B cell (primary cell): ENCODE data around the gene GRXCR2. TPM values are rescaled to one million over a fixed set of nuclear protein-coding genes. Genes with fewer than 3 reads are reported as not detected.

Experiments used
- ATAC-seq: fragments of 200-7000 bp; cut with Tn5 transposase; one replicate; pipeline ENCODE4 v1.10.0; 2021; ENCODE audit warnings: low read depth, mild to moderate bottlenecking, moderate number of reproducible peaks, moderate library complexity
- CTCF ChIA-PET: fragments of 350-600 bp; sonication (Branson Sonifier 250); formaldehyde crosslinking; loops from one replicate; lab custom pipeline; 2021; ENCODE audit warnings: antibody characterized with exemption, inconsistent platforms; lab: Charles Lee
- POLR2A ChIA-PET: fragments of 350-600 bp; sonication (Branson Sonifier 250); formaldehyde crosslinking; loops from one replicate; lab custom pipeline; 2021; ENCODE audit warnings: antibody characterized with exemption; lab: Charles Lee
- DNase-seq: peaks from one replicate; pipeline ENCODE4 v3.0.0; 2013
- H2AFZ ChIP-seq: 2 replicates; pipeline ENCODE4 v1.6.1; 2012; ENCODE audit warnings: mild to moderate bottlenecking, low read depth, low read length; ENCODE audit not compliant: insufficient read depth, poor library complexity, severe bottlenecking
- H3K27ac ChIP-seq, 2 donors: 1 replicate in 1 of 2; 2 replicates in 1 of 2; pipeline ENCODE4 v1.5.1; 2012 to 2013; ENCODE audit warnings: low read length in 2 of 2, mild to moderate bottlenecking in 2 of 2, moderate library complexity in 1 of 2
- H3K27me3 ChIP-seq, 4 experiments: fragments of 200-600 bp in 1 of 4; sonication (generic) in 1 of 4; replicated peaks in 1 of 4; 1 replicate in 2 of 4; 2 replicates in 2 of 4; pipeline versions ENCODE4 v1.6.1 to v1.7.0; 2013 to 2016; ENCODE audit warnings: low read length in 3 of 4, mild to moderate bottlenecking in 2 of 4, mixed read lengths in 1 of 4, moderate library complexity in 1 of 4; ENCODE audit not compliant: insufficient read depth in 4 of 4, control insufficient read depth in 3 of 4; ENCODE audit errors: control extremely low read depth in 1 of 4
- H3K36me3 ChIP-seq, 2 experiments: replicated peaks in 1 of 2; 1 replicate in 1 of 2; 2 replicates in 1 of 2; pipeline versions ENCODE4 v1.6.1 to v1.7.1; 2013; ENCODE audit warnings: low read length in 1 of 2; ENCODE audit not compliant: insufficient read depth in 2 of 2, control insufficient read depth in 1 of 2; ENCODE audit errors: control extremely low read depth in 1 of 2, extremely low read depth in 1 of 2
- H3K4me1 ChIP-seq, 2 donors: fragments of 200-600 bp in 1 of 2; sonication (generic) in 1 of 2; 1 replicate in 1 of 2; 2 replicates in 1 of 2; pipeline versions ENCODE4 v1.5.1 to v1.6.1; 2013 to 2017; ENCODE audit warnings: low read length in 2 of 2; ENCODE audit not compliant: control insufficient read depth in 2 of 2, insufficient read depth in 2 of 2
- H3K4me2 ChIP-seq: replicated peaks from 2 replicates; pipeline ENCODE3; 2012; ENCODE audit warnings: mild to moderate bottlenecking, low read depth, low read length; ENCODE audit not compliant: poor library complexity, severe bottlenecking
- H3K4me3 ChIP-seq, 5 experiments: fragments of 200-600 bp in 1 of 5; sonication (generic) in 1 of 5; 1 replicate in 3 of 5; 2 replicates in 2 of 5; pipeline versions ENCODE4 v1.5.1 to v1.7.0; 2011 to 2016; ENCODE audit warnings: low read length in 4 of 5, mild to moderate bottlenecking in 4 of 5, low read depth in 2 of 5, control low read depth in 1 of 5, moderate library complexity in 1 of 5; ENCODE audit not compliant: insufficient read depth in 1 of 5; ENCODE audit errors: control extremely low read depth in 1 of 5, extremely low read depth in 1 of 5
- H3K79me2 ChIP-seq: fragments of 200-600 bp; sonication (generic); one replicate; pipeline ENCODE4 v1.6.0; 2016; ENCODE audit warnings: low read length; ENCODE audit not compliant: control insufficient read depth, insufficient read depth
- H3K9ac ChIP-seq: fragments of 200-600 bp; sonication (generic); 2 replicates; pipeline ENCODE4 v1.6.1; 2017; ENCODE audit warnings: mild to moderate bottlenecking, low read length, moderate library complexity
- H3K9me3 ChIP-seq, 3 donors: one replicate each; pipeline versions ENCODE4 v1.6.1 to v1.7.1; 2013; ENCODE audit warnings: low read length in 2 of 3; ENCODE audit not compliant: control insufficient read depth in 2 of 3, insufficient read depth in 1 of 3; ENCODE audit errors: control extremely low read depth in 1 of 3
- H4K20me1 ChIP-seq: 2 replicates; pipeline ENCODE4 v1.6.0; 2012; ENCODE audit warnings: mild to moderate bottlenecking, low read length; ENCODE audit not compliant: insufficient read depth, control insufficient read depth, poor library complexity, severe bottlenecking
- H3K27ac Mint-ChIP-seq: one replicate; pipeline ENCODE4 v1.8.0; 2021; ENCODE audit warnings: mixed read lengths
- H3K27me3 Mint-ChIP-seq: one replicate; pipeline ENCODE4 v1.8.0; 2021; ENCODE audit warnings: mixed read lengths
- H3K4me1 Mint-ChIP-seq: one replicate; pipeline ENCODE4 v1.8.0; 2021; ENCODE audit warnings: mixed read lengths
- H3K4me3 Mint-ChIP-seq: one replicate; pipeline ENCODE4 v1.8.0; 2021; ENCODE audit warnings: mixed read lengths
- H3K9me3 Mint-ChIP-seq: one replicate; pipeline ENCODE4 v1.8.0; 2022; ENCODE audit warnings: mixed read lengths; ENCODE audit not compliant: insufficient read depth
- CTCF ChIP-seq: fragments of 200-600 bp; IDR thresholded peaks from one replicate; pipeline ENCODE4 v1.8.0; 2022; ENCODE audit warnings: antibody characterized with exemption, mild to moderate bottlenecking
- EZH2 ChIP-seq: IDR thresholded peaks from 2 replicates; pipeline ENCODE4 v1.6.1; 2012; ENCODE audit warnings: borderline replicate concordance, low read depth, mild to moderate bottlenecking, moderate library complexity, low read length; ENCODE audit not compliant: insufficient read depth, poor library complexity, severe bottlenecking
- WGBS: methylation state at CpG from one replicate; pipeline ENCODE4 v1.1.5; 2013; ENCODE audit warnings: missing lambda C conversion rate; ENCODE audit not compliant: insufficient coverage; 5-methylcytosine and 5-hydroxymethylcytosine counted together
- intact Hi-C: fragments of 100-400 bp; cut with micrococcal nuclease; formaldehyde crosslinking; loops from one replicate; pipeline ENCODE4 v1.10.0; 2022
- polyA plus RNA-seq: library from polyadenylated mRNA; depleted of rRNA; stranded (reverse); fragments of >200 nt; gene quantifications from 2 replicates; pipeline ENCODE4 v1.2.3, GENCODE V29; 2012
- total RNA-seq, 2 donors: library from RNA; stranded (reverse); fragments of 120-200 nt in 1 of 2; gene quantifications; 1 replicate in 1 of 2; 2 replicates in 1 of 2; pipeline versions ENCODE4 v1.2.3 to v1.2.4, GENCODE V29; 2013 to 2022

Gene GRXCR2
- total and polyA plus RNA-seq, 2 donors (not counting 1 experiment from before 2014, with no cell fraction given): not detected

GRCh38 chr5:145835848-145836239 lies 37.0 kb downstream of the GRXCR2 start:
- intact Hi-C loops: loop anchor here (5.0 kb wide), 1 partner anchor 1644 kb away; no protein-coding TSS in a partner anchor
- Mint-ChIP-seq H3K27ac (no peak overlapping the region), H3K27me3 (peaks cover 10% of the 10 kb centered on the region), H3K4me1 (peaks cover 16% of the 10 kb centered on the region), H3K4me3 (peak overlapping the region; percentile 80), H3K9me3 (no peaks in the 10 kb centered on the region)
- Histone ChIP-seq H3K9me3 (no peaks in the 10 kb centered on the region), H4K20me1 (no peaks in the 10 kb centered on the region), H3K27me3 (no peaks in the 10 kb centered on the region), H2AFZ (peak overlapping the region; percentile 79), H3K36me3 (no peaks in the 10 kb centered on the region), H3K4me1 (peaks cover 9 to 17% of the 10 kb centered on the region in 2 donors), H3K4me3 (peak overlapping the region; percentile 17 to 80 (median 63)), H3K4me2 (peak overlapping the region; percentile 87), H3K27ac (no peak overlapping the region), H3K79me2 (no peaks in the 10 kb centered on the region), H3K9ac (peak overlapping the region; percentile 74)
- TF ChIP-seq EZH2: no peak
- TF ChIP-seq CTCF: no peak
- no peak for DNase-seq
- 63% methylated on average over 17 of the region's 18 CpGs for WGBS
- ATAC-seq: no peak
- ChIA-PET CTCF (interaction anchor here (3.6 kb wide), 1 partner anchor 10 kb away, joined by 17 read pairs; no protein-coding TSS in a partner anchor), POLR2A (no interaction called here)
